WERI-Rb-1 (cell line): Measurements from ENCODE around the gene CTIF.
A peak's percentile ranks its signal among the peaks of the same experiment; 100 is the strongest.

Source experiments
- DNase-seq: peaks from one replicate; pipeline ENCODE4 v3.0.0-alpha.2; 2020
- H3K27ac ChIP-seq: fragments of 250-450 bp; sonication (Bioruptor Pico); 2 replicates; pipeline ENCODE4 v1.5.1; 2020; ENCODE audit warnings: mild to moderate bottlenecking, moderate library complexity
- H3K27me3 ChIP-seq: fragments of 250-450 bp; sonication (Bioruptor Pico); 2 replicates; pipeline ENCODE4 v1.5.1; 2021; ENCODE audit warnings: mild to moderate bottlenecking, low read depth, moderate library complexity; ENCODE audit not compliant: insufficient read depth, severe bottlenecking
- H3K36me3 ChIP-seq: fragments of 250-450 bp; sonication (Bioruptor Pico); 2 replicates; pipeline ENCODE4 v1.5.1; 2020; ENCODE audit warnings: mild to moderate bottlenecking, moderate library complexity
- H3K4me3 ChIP-seq: 2 replicates; pipeline ENCODE4 v1.5.1; 2011; ENCODE audit warnings: low read depth, mild to moderate bottlenecking, control low read depth, low read length
- H3K9me3 ChIP-seq: fragments of 250-450 bp; sonication (Bioruptor Pico); 2 replicates; pipeline ENCODE4 v1.5.1; 2021; ENCODE audit warnings: mild to moderate bottlenecking, moderate library complexity; ENCODE audit not compliant: severe bottlenecking
- CTCF ChIP-seq: IDR thresholded peaks from 2 replicates; pipeline ENCODE4 v1.5.1; 2011; ENCODE audit warnings: low read depth, mild to moderate bottlenecking, control low read depth, inconsistent platforms, low read length

CTIF gene

GRCh38 chr18:48875314-48875941 lies 336.6 kb downstream of the CTIF start:
- H3K27ac ChIP-seq = no peak overlapping the region
- H3K36me3 ChIP-seq = no peaks in the 10 kb centered on the region
- no peak for DNase-seq
- peaks cover 2% of the 10 kb centered on the region for H3K9me3 ChIP-seq
- H3K27me3 ChIP-seq = no peaks in the 10 kb centered on the region
- no peak overlapping the region for H3K4me3 ChIP-seq
- no peak for TF ChIP-seq CTCF

- peaks cover 4% of the 10 kb centered on the region for H3K9me3 ChIP-seq
- no peak overlapping the region for H3K27ac ChIP-seq
- H3K27me3 ChIP-seq = no peaks in the 10 kb centered on the region
- H3K36me3 ChIP-seq = no peaks in the 10 kb centered on the region
- peak; percentile 55 for DNase-seq
- peak; percentile 51 for TF ChIP-seq CTCF
- H3K4me3 ChIP-seq = no peak overlapping the region
These were observed 337.2 kb downstream of the CTIF start for GRCh38 chr18:48875942-48876511.

GRCh38 chr18:48876590-48876989 lies 337.8 kb downstream of the CTIF start:
- H3K36me3 ChIP-seq = no peaks in the 10 kb centered on the region
- no peak overlapping the region for H3K27ac ChIP-seq
- no peaks in the 10 kb centered on the region for H3K27me3 ChIP-seq
- peaks cover 10% of the 10 kb centered on the region for H3K9me3 ChIP-seq
- TF ChIP-seq CTCF = no peak
- no peak for DNase-seq
- no peak overlapping the region for H3K4me3 ChIP-seq

- TF ChIP-seq CTCF = no peak
These were observed 339.1 kb downstream of the CTIF start for GRCh38 chr18:48877941-48878340.

GRCh38 chr18:48878471-48878870 lies 339.6 kb downstream of the CTIF start:
- H3K27ac ChIP-seq = no peak overlapping the region

More at GRCh38 chr18:48877941-48878340, 339.1 kb downstream of the CTIF start:
- no peaks in the 10 kb centered on the region for H3K36me3 ChIP-seq
- DNase-seq = no peak
- H3K27ac ChIP-seq = no peak overlapping the region
- H3K4me3 ChIP-seq = no peak overlapping the region
- H3K27me3 ChIP-seq = no peaks in the 10 kb centered on the region
- peaks cover 23% of the 10 kb centered on the region for H3K9me3 ChIP-seq

More at GRCh38 chr18:48878471-48878870, 339.6 kb downstream of the CTIF start:
- H3K27me3 ChIP-seq = no peaks in the 10 kb centered on the region
- DNase-seq = no peak
- no peak overlapping the region for H3K4me3 ChIP-seq
- TF ChIP-seq CTCF = no peak
- H3K9me3 ChIP-seq = peaks cover 25% of the 10 kb centered on the region
- H3K36me3 ChIP-seq = no peaks in the 10 kb centered on the region
